Activated T-cell treated with anti-CD3 and anti-CD28 coated beads for 1 hour (primary cell): ENCODE results near the gene JAML.

Source experiments
- DNase-seq: peaks from one replicate; pipeline ENCODE4 v3.0.0-alpha.2; 2020; ENCODE audit warnings: low read depth

Gene JAML

DNA sequence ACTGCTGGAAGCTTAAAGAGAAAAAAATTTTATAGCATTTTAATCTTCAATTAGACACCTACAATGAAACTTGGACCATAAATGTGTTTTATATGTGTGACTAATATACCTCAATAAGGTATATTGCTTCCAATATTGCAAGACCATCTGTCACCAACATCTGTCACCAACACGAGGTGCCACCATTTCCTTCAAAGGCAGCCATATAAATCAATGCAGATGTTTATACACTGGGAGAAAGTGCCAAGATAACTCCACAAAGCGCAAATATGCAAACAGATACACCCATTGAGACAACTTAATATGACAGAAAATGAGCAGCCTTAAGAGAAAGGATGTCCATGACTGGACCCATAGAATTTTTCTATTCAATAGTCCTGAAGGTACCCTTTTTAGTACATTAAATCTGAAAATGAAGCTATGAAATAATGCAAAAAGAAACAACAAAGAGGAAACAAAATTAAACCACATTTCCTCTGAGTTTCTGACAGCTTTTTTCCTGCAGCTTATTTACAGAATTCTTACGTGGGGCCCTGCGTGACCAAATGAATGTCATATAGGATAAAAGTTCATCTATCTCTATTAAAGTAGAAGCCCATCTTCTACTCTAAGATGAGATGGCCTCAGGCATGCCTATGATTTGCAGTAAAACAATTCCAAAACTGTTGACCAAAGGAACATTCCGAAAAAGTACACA, 14.8 kb upstream of the JAML start:
- no peak for DNase-seq

DNA sequence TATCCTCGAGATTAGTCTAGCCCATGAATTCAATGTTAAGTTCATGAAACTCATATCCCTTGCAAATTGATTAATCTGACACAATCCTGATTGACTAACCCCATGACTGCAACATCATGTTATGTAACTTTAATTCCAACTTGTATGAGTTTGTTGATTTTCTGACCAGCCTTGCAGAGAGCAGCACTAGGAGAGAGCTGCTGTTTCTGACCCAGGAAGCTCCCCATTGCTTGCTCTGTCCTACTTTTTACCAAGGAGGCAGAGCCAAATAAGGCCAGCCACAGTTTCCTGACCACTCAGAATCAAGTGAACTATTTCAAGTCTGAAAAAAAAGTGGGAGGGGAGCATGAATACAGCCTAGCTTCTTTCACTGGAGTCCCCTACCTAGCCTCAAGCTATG, 14.1 kb upstream of the JAML start:
- DNase-seq: no peak

- no peak for DNase-seq
These were observed 13.6 kb upstream of the JAML start for GRCh38 chr11:118238421-118238820.

- no peak for DNase-seq
These were observed 11.4 kb upstream of the JAML start for GRCh38 chr11:118236170-118236569.

GRCh38 chr11:118234833-118235232, 10.0 kb upstream of the JAML start:
- no peak for DNase-seq

- no peak for DNase-seq
These were observed 9.0 kb upstream of the JAML start for GRCh38 chr11:118233850-118234249.

DNA sequence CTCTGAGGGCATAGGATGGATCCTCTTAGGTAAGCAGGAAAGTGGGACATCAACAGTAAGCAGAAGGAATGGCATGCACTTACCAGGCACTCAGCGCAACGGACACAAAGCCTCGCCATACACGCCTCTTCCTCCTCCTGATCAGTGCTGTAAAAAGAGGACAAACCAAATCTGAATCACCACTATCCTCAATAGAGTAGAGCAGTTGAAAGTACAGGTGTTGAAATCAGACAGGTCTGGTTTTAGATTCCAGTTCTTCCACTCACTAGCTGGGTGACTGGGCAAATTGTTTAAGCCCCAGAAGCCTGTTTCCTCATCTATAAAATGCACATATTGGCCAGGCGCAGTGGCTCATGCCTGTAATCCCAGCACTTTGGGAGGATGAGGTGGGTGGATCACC, 8.6 kb upstream of the JAML start:
- no peak for DNase-seq

DNA sequence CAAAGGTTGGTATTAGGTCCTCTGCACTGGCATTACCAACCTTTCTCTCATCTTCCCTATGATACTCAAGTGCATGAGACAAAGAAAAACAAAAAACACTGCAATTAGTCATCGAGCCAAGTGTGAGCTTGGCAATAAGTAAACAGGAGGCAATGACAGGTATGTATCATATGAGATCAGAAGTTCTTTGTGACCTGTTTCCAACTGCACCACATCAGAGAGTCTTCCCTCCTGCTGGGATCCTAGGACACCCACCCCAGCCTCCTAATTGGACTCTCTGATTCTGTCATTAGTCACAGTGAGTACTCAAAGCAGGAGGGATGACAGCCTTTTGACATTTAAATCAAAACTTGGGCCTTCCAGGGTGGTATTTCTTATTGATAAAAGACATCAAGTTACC, 7.8 kb upstream of the JAML start:
- DNase-seq: no peak

DNA sequence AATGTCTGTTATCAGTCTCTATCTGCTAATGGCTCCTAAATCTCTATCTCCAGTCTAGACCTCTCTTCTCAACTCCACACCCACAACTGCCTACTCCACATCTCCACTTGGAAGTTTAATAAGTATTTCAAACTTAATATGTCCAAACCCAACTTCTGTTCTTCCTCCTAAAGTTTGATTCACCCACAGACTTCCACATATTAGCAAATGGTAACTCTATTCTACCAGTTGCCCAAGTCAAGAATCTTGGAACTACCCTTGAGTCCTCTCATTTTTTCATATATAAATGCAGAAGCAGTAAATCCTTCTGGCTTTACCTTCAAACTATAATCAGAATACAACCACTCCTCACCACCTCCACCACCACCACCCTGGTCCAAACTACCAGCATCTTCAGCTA, 6.7 kb upstream of the JAML start:
- DNase-seq: no peak

- no peak for DNase-seq
These were observed 5.3 kb upstream of the JAML start for GRCh38 chr11:118230088-118230487.

GRCh38 chr11:118229274-118229847, 4.5 kb upstream of the JAML start:
- DNase-seq: no peak

- DNase-seq: no peak
These were observed 3.3 kb upstream of the JAML start for GRCh38 chr11:118227865-118228785.

GRCh38 chr11:118226781-118227180, 2.0 kb upstream of the JAML start:
- no peak for DNase-seq

DNA sequence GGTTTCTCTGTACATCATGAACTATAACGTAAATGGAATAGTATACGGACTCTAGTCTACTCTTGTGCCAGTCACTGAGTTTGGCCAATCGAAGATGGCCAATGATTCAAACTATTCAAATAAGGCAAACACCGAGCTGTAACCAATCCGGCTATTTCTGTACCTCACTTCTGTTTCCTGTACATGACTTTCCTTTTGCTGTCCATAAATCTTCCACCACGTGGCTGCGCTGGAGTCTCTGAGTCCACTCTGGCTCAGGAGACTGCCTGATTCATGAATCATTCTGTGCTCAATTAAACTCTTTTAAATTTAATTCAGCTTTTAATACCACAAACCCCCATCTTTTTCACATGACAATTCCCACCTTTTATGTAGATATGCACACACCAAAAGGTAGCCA, 1.5 kb upstream of the JAML start:
- no peak for DNase-seq

- no peak for DNase-seq
These were observed 819 bp downstream of the JAML start for GRCh38 chr11:118223992-118224391.

DNA sequence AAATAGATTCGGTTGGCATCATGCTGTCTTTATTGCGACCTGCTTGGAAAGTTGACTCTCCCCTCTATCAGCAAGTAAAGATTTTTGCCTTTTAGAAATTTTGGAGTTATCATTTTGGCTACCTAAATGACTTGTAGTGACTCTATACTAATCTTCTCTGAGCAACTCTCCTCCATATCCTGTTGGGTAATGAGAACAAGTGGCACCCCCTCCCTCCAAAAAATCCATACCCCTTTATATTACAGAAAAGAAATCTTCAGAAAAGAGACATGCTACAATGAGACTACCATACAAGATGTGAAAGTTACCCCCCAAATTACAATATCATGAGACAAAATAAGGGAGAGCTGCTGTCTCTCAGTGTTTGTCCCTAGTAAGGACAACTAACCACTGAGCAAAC, 1.2 kb downstream of the JAML start:
- DNase-seq: no peak

DNA sequence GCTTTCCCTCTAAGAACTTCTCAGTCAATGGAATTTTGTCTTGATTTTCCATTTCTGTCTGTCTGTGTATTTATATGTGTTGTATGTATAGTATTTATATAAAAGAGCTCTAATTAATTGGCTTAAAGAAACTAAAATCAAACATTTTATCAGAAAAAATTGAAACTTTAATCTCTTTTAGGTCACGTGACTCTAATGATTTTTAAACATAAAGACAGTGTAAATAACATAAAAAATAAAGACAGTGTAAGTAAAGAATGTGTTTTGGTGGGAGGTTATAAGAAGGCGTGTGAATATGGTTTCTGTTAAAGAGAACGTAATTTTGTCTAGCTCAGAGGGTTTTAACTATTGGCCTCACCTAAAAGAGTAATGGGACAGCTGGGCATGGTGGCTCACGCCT, 2.4 kb downstream of the JAML start:
- DNase-seq: no peak

- no peak for DNase-seq
These were observed 3.4 kb downstream of the JAML start for GRCh38 chr11:118221419-118221818.

- DNase-seq: no peak
These were observed 5.1 kb downstream of the JAML start for GRCh38 chr11:118219732-118220131.

DNA sequence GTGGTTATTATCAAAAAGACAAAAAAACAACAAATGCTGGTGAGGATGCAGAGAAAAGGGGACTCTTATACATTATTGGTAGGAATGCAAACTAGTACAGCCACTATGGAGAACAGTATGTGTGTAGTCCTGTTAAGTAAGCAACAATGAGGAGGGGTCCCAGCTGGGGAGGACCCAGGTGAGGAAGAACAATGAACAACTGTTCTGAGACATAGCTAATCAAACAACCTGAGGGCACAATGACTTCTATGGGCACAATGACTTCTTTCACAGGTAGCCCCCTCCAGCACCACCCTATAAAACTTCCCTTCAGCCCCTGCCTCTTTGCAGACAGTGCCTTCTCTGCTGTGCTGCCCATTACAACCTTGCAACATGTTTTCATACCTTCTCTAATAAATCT, 5.6 kb downstream of the JAML start:
- no peak for DNase-seq

GRCh38 chr11:118217575-118217974, 7.2 kb downstream of the JAML start:
- DNase-seq: no peak

GRCh38 chr11:118216621-118217481, 8.0 kb downstream of the JAML start:
- no peak for DNase-seq
